Ishikawa (cell line): ENCODE measurements around the gene B4GALT2.

Experiments used
- CEBPB ChIP-seq: IDR thresholded peaks from 2 replicates; pipeline ENCODE4 v1.6.1; 2012
- CREB1 ChIP-seq: IDR thresholded peaks from 2 replicates; pipeline ENCODE4 v1.6.1; 2012; ENCODE audit warnings: low read depth
- EGR1 ChIP-seq: IDR thresholded peaks from 2 replicates; pipeline ENCODE4 v1.6.1; 2012
- EP300 ChIP-seq: IDR thresholded peaks from 2 replicates; pipeline ENCODE4 v1.6.1; 2012; ENCODE audit warnings: borderline replicate concordance
- FOXM1 ChIP-seq: IDR thresholded peaks from 2 replicates; pipeline ENCODE4 v1.6.1; 2012; ENCODE audit warnings: low read depth, borderline replicate concordance
- NFIC ChIP-seq: IDR thresholded peaks from 2 replicates; pipeline ENCODE4 v1.6.1; 2012
- RAD21 ChIP-seq: IDR thresholded peaks from 2 replicates; pipeline ENCODE4 v1.6.1; 2012; ENCODE audit warnings: low read depth
- TAF1 ChIP-seq: IDR thresholded peaks from 2 replicates; pipeline ENCODE4 v1.6.1; 2012; ENCODE audit warnings: low read depth, mild to moderate bottlenecking
- TCF12 ChIP-seq: IDR thresholded peaks from 2 replicates; pipeline ENCODE4 v1.6.1; 2012; ENCODE audit warnings: low read depth
- TEAD4 ChIP-seq: IDR thresholded peaks from 2 replicates; pipeline ENCODE4 v1.6.1; 2012
- YY1 ChIP-seq: IDR thresholded peaks from 2 replicates; pipeline ENCODE4 v1.6.1; 2012; ENCODE audit warnings: low read depth
- ZBTB7A ChIP-seq: IDR thresholded peaks from 2 replicates; pipeline ENCODE4 v1.6.1; 2012; ENCODE audit warnings: low read depth
- TF ChIP-seq, protein P1 (sequence below): IDR thresholded peaks from 2 replicates; pipeline ENCODE4 v1.6.1; 2012
- TF ChIP-seq, protein P2 (sequence below): IDR thresholded peaks from 2 replicates; pipeline ENCODE4 v1.6.1; 2012; ENCODE audit warnings: low read depth, mild to moderate bottlenecking
- TF ChIP-seq, protein P3 (sequence below): IDR thresholded peaks from 2 replicates; pipeline ENCODE4 v1.6.1; 2012

The B4GALT2 gene

DNA sequence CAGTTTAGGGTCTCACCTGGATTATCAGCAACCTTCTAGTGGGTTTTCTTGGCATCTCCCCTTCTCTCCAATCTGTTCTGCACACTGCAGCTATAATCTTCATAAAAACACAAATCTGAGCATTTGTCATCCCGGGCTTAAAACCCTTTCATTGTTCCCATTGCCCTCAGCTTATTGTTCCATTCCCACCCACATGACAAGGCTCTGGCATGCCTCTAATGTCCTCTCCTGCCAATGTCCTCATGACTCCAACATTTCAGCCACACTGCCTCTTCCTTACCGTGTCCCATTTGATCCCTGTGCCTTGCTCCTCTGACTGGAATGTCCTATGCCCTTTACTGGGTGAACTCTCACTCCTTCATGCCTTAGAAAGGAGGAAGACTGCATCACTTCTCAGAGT lies 16.7 kb upstream of the B4GALT2 start:
- TF ChIP-seq, protein P1, sequence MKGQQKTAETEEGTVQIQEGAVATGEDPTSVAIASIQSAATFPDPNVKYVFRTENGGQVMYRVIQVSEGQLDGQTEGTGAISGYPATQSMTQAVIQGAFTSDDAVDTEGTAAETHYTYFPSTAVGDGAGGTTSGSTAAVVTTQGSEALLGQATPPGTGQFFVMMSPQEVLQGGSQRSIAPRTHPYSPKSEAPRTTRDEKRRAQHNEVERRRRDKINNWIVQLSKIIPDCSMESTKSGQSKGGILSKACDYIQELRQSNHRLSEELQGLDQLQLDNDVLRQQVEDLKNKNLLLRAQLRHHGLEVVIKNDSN = no peak

DNA sequence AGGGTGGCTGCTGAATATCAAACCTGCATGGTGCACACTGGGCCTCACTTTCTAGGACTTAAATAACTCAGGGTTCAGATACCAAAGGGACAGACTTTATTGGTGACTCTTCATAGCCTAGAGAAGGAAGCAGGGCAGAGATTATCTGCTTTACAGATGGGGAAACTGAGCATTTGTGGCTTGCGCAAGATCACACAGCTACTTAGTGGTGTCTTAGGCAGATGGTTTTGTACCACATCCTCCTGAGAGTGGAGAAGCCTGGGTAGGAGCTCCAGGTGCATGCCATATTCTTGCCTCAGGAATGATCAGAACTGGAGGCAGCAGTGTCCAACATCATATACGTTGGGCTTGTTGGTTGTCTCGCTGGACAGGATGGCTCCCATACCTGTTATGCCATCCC lies 16.0 kb upstream of the B4GALT2 start:
- TF ChIP-seq CEBPB (no peak), ZBTB7A (no peak), TAF1 (no peak), NFIC (no peak), EP300 (no peak), YY1 (no peak), FOXM1 (no peak)
- TF ChIP-seq, protein P2, sequence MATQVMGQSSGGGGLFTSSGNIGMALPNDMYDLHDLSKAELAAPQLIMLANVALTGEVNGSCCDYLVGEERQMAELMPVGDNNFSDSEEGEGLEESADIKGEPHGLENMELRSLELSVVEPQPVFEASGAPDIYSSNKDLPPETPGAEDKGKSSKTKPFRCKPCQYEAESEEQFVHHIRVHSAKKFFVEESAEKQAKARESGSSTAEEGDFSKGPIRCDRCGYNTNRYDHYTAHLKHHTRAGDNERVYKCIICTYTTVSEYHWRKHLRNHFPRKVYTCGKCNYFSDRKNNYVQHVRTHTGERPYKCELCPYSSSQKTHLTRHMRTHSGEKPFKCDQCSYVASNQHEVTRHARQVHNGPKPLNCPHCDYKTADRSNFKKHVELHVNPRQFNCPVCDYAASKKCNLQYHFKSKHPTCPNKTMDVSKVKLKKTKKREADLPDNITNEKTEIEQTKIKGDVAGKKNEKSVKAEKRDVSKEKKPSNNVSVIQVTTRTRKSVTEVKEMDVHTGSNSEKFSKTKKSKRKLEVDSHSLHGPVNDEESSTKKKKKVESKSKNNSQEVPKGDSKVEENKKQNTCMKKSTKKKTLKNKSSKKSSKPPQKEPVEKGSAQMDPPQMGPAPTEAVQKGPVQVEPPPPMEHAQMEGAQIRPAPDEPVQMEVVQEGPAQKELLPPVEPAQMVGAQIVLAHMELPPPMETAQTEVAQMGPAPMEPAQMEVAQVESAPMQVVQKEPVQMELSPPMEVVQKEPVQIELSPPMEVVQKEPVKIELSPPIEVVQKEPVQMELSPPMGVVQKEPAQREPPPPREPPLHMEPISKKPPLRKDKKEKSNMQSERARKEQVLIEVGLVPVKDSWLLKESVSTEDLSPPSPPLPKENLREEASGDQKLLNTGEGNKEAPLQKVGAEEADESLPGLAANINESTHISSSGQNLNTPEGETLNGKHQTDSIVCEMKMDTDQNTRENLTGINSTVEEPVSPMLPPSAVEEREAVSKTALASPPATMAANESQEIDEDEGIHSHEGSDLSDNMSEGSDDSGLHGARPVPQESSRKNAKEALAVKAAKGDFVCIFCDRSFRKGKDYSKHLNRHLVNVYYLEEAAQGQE = no peak
- TF ChIP-seq, protein P1 = no peak

DNA sequence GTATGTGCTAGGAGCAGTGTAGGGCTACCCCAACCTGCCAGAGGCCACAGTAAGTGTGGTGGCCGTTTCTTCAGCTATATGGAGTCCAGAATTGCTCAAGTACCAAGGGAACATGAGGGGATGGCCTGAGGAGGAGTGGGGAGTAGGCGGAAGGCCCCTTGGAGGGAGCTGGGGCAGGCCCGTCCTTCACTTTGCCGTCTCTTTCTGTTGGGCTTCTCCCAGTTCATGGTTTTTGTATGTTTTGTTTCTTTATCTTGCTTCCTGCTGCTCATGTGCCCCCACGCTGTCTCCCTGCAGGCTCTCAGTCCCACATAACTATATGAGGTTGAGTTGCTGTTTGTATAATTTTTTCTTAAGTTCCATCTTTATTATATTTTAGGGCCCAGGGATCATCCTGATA lies 15.1 kb upstream of the B4GALT2 start:
- TF ChIP-seq, protein P3, sequence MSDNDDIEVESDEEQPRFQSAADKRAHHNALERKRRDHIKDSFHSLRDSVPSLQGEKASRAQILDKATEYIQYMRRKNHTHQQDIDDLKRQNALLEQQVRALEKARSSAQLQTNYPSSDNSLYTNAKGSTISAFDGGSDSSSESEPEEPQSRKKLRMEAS = no peak
- TF ChIP-seq FOXM1 (no peak), NFIC (no peak), TEAD4 (no peak), EP300 (no peak), TCF12 (no peak), EGR1 (no peak), CEBPB (no peak), RAD21 (no peak)
- TF ChIP-seq, protein P1 = no peak
- TF ChIP-seq, protein P2 = no peak

DNA sequence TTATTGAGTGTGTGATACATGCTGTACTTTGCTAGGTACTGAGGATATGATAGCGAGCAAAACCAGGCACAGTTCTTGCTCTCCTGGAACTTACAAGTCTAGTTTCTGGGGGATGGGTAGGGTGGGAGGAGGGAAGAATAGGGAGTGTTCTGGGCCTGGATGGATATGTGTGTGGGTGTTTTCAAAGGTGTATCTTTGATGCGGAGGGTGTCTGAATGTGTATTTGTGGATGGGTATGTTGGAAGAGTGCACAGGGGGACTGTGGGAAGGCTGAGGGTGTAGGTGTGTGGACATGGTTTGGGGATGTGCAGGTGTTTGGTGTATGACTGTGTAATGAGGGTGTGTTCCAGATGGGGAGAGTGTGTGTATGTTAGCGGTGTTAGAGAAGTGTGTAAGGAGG lies 13.7 kb upstream of the B4GALT2 start:
- TF ChIP-seq, protein P1 = no peak
- no peak for TF ChIP-seq CREB1
- TF ChIP-seq, protein P2 = no peak
- TF ChIP-seq, protein P3 = no peak
- no peak for TF ChIP-seq RAD21
- no peak for TF ChIP-seq YY1
- no peak for TF ChIP-seq TCF12
- no peak for TF ChIP-seq EGR1
- no peak for TF ChIP-seq FOXM1
- no peak for TF ChIP-seq TAF1
